Stimulated activated CD4-positive, alpha-beta T cell treated with anti-CD3 and anti-CD28 coated beads, Interleukin-1b, Interleukin-23, amount 100 ng/mL, for 24 hours (primary cell): Measurements from ENCODE around the gene SIK2.
"Not testable (repeated sequence)": the region's sequence is repeated elsewhere in the genome, so short reads cannot be mapped to it uniquely, and the experiment has no call there.

Experiments
- DNase-seq, 4 experiments: peaks; one replicate each; pipeline ENCODE4 v3.0.0-alpha.2; 2020; ENCODE audit warnings: low read depth in 4 of 4, low spot score in 1 of 4

Gene SIK2

DNA sequence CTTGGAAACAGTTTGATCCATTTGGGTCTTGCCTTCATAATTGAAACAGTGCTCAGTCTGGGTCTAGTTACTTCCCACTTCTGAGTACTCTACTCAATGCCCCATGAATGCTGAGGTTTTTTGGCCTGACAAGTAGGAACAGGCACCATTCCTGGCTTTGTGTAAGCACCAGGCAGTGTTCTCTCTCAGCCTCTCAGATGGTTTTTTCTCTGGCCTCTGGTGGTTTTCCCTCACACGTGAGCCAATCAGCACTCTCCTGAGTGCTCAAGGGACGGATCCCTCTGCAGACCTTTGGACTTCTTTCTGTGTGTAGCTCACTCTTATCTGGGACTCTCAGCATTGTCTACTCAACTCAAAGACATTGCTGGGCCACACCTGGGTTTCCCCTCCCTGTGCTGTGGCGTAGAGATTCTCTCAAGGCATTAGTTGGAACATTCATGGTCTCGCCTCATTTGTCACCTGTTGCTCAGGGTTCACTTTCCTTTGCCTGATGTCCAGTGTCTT is 21.3 kb downstream of the SIK2 start:
- DNase-seq, result no peak

DNA sequence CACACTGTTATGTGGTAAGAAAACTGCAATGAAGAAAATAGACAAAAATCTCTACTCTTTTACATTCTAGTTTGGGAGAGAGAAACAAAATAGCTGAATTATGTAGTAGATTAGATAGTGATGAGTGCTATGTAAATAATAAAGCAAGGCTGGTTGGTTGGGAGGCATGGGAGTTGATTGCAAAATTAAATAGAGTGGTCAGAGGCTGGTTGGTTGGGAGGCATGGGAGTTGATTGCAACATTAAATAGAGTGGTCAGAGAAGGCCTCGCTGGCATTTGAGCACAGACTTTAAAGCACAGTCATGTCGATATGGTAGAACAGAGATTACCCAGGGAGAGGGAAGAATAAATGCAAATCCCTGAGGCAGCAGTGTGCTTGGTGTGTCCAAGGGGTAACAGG is 22.4 kb downstream of the SIK2 start:
- DNase-seq, result no peak

DNA sequence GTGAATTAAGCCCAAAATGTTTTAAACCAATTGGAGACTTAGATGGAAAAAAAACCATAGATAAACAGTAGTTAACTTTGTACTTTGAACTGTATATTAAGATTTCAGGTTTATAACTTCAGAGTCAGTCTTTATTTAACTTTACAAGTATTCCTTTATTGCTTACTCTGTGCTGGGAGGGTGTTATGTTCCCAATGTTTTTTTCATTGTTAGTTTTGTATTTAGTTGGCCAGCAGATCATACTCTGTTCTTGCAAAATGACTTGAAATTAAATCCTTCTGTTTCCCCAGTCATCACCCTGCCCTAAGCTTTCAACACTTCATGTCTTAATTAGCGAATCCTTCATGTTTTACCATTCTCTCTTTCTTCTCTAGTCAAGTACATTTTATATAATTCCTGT is 25.3 kb downstream of the SIK2 start:
- no peak for DNase-seq

DNA sequence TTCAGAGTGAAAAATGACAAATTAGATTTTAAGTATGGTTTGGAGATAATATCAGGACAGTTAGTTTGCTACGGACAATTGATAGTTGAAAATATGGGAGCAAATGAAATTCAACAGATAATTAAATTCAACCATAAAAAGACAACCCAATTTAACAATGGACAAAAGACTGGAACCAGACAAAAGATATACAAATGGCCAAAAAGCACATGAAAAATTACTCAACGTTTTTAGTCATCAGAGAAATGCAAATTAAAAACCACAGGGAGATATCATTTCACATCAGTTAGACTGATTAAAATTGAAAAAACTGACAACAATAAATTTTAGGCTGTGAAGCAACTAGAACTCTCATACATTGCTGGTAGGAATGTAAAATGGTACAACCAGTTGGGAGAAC is 27.2 kb downstream of the SIK2 start:
- no peak for DNase-seq

DNA sequence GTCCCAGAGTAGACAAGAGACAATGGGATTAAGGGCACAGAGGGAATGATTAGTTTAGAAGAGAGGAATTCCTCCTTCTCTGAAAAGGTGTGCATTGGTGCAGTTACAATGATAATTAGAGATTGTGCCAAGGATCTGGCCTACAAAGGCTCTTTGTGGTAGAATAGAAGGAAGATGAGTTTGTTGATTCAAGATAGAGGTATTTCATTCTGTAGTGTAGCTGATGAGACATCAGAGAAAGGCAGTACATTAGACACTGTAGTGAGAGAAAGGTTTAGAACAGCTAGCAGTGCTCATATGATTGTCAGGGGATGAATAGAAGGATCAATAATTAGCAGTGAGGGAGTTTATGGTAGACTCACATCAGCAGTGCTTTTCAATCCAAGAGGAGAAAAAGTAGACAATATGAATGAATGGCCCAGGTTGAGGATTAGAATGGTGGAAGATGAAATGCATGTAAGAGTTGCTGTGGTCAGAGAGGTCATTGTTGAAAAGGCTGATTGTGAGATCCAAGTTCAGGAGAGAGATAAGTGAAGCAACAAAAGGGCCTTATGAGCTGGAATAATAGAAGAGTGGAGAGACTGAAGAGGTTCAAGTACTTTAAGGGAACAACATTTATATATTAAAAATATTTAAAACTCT is 28.9 kb downstream of the SIK2 start:
- no peak for DNase-seq

DNA sequence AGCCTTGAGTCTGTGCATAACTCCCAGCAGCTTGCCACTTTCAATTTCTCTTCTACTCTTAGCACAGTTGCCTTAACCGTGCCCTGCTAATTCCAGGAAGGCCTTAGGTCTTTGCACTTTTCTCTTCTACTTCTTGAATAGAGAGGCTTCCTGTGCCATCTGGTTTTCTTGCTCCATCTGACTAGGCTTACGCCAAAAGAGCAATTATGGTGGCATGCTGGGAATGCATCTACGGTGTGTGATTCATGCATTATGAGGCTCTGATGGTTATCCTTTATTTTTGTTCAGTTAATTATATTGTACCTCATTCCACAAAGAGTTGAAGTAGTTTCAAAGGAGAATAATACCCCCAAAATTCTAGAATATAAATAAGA is 29.4 kb downstream of the SIK2 start:
- DNase-seq, result no peak

DNA sequence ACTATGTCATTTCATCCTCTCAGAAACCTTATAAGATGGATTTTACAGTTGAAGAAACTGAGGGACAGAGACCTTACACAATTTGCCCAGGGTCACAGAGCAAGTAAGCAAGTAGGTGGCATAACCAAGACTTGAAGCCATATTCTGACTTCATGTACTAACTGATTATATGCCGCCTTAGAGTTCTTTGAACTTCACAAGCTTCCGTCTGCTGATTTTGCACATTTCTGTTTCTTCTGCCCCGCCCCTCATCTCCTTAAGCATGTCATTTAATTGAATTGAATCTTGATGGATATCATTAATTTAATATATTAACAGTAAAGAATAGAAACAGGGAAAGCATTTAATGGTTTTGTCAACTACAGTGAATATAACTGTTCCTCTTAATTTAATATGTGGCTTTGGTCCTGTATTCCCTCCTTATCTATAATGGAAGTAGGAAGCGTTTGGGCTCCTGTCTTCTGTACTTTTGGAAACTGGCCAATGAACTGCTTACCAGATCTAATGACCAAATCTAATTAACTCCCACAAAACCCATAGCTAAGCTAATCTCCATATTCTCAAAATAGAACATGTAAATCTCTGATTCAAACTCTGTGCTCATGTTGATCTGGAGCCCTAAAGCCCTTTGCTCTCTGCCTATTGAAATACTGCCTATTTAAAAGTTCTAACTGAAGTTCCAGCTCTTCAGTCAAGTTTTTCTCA is 30.4 kb downstream of the SIK2 start:
- no peak for DNase-seq

DNA sequence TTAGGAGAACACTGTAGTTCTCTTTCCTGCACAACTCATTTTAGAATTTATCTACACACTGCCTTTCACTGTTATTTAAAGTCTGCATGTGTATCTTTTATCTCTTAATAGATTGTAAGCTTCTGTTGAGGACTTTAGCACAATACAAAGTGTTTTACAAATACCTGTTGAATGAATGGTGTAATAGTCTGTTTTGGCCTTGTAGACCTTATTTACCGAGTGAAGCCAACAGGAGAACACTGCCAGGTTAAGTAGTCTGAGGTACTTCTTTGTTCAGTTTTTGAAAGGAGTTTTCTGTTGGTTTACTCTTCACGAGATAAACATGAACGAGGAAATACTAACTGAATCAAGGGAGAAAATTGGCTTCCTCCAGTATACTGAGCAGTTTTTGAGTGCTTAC is 31.0 kb downstream of the SIK2 start:
- DNase-seq, result no peak

DNA sequence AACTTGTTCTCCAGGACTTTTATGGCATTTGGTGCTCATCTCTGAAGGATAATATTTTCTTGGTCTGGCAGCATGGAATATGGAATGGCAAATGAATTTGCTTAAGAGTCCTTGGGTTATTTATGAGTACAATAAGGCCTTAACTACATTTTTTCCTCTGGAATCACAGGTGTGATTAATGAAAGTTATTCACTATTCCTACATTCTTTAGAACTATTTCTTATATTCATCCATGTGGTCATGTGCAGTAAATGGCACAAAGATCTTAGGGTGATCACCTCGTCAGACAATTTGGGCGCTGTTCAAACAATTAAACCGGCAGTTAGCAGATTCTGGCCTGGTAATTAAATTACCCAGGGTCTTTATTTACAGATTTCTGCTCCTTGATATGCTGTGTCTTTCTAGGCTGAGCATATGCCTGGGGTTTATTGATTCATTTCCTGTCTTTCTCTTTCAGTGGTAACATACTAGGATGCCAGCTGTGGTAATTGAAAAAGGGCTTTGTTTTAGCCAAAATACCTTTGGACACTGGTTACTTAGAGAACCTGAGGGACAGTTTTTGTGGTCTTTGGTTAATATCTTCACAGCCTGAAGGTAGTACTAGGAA is 31.6 kb downstream of the SIK2 start:
- no peak for DNase-seq

DNA sequence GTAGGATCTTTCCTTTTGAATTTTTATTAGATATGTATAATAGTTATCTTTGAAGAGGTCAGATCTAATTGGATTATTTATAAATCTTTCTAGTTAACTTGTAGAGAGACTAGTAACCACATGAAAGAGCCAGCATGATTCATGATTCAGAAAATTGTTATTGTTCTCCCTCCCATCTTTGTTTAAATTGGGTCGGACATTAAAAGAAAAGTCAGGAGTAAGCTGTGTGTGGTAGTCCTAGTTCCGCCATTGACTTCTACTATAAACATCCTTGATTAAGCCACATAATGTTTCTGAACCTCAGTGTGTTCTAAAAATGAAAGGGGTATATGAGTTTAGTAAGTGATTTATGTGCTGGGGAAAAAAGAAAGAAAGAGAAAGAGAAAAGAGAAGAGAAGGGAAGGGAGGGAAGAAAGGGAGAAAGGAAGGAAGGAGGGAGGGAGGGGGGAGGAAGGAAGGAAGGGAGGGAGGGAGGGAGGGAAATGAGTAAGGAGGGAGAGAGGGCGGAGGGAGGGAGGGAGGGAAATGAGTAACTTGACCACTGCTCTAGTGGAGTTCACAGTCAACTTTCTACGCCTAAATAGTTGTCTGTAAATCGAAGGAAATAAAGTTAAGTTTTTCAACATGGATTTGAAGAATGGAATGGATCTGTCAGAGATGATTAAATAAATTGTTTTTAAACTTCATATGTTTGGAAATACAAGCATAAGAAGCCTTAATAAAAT is 32.9 kb downstream of the SIK2 start:
- DNase-seq, result no peak

DNA sequence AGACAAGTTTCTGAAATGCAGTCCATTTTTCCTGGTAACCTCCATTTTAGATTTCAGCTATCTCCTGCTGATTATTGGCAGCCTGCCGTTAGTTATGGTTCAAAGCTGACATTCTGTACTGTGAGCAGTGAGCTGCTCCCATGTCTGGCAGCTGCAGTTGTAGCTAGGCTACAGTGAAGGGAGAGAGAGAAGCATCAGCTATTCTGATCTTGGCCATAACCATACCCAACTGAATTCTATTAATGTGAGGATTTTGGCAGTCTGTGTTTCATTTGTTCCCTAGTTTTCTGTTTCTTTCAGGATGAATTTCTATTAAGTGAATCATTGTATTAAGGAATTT is 33.4 kb downstream of the SIK2 start:
- DNase-seq, result no peak

DNA sequence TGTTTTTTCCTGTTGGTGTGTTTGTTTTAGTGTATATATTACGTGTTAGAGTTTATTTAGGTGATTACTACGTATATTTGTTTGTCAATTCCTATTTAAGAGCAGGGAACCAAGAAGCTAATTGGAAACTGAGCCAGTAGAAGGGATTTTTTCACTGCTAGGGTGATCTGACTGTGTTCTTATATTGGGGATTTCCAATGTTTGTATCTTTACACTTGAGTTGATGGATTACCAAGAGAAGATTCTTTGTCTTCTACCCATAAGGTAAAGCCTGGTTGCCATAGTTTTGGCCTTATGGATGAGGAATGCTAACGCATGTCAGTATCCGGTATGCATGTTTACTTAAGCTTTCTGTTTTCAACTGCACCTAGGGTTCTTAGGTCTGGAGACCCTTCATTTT is 35.6 kb downstream of the SIK2 start:
- DNase-seq, result no peak

DNA sequence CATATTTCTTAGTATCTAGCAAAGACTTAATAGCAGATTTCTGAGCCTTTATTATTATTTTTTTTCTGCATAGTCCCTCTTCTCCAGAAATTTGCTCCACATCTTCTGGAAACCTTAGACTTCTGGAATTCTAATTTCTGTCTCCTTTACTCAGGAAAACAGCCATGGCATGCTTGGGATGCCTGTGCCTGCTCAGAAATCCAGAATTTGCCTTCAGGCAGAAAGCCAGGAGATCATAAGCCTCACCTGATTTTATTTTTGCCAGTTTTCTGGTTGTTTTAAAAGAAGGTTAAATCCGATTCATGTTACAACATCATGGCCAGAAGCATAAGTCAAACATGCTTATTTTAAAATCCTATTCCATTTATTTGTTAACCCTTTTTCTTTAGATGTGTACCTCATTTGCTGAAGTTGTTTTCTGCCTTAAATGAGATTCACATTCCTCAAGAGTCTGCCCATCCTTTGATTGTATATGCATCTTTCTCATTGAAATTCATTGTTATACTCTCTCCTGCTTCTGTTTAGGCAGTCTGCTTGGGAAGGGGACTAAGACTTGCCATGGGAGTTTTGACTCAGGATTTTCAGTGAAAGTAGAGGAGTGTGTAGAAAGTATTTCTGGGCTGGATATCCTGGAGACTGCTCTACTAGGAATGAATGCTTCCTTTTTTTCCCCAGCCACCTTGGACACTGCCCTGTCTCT is 37.1 kb downstream of the SIK2 start:
- no peak for DNase-seq

DNA sequence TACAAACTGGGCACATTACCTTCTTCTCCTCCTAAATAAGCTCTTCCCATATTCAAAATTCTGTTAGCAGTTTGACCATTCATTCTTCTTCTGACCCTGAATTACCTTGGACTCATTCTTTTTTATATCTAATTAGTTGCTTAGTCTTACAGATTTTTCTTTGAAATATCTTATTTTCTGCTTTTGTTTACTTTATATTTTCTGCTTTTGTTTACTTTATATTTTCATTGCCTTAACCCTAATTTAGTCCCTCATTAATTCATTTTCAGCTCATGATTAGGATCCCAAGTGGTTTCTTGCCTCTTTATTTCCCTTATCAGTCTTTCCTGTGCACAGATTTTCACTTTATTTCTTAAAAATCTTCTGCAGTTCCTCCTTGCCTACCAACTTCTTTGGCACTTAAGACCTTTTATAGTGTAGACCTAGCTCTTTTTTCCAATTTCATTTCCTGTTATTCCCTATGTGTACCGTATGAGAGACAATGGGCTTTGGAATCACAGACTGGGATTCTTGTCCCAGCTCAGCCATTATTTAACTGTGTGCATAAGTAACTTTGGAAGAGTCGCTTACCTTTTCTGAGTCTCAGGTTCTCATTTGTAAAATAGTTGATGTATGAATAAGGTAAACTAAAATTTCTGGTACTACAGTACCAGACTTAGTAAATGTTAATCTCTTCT is 39.2 kb downstream of the SIK2 start:
- DNase-seq, result no peak

DNA sequence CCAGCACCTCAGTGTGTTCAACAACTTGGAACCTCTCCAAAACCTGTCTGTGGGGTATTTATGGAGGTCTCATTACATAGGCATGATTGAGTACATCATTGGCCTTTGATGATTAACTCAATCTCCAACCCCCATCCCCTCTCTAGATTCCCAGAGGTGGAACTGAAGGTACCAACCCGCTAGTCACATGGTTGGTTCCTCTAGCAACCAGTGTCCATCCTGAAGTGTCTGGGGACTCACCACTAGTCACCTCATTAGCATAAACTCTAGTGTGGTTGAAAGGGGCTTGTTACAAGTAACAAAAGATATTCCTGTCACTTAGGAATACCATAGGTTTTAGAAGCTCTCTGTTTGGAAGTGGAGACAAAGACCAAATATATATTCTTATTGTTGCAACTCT is 40.3 kb downstream of the SIK2 start:
- DNase-seq, result no peak

DNA sequence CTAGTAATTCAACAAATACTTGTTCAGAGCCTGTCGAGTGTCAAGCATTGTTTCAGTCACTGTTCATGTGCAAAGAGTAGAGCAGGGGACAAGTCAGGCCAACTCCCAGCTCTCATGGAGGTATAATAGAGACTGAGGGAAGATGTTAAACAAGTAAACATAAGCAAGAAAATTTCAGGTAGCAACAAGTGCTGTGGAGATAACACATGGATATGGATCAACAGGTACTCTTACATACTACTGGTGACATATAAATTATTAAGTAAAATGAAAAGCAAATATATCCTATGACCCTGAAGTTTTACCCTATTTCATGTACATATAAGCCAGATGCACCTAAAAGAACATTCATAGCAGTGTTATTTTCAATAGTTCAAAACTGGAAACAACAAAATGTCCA is 42.7 kb downstream of the SIK2 start:
- no peak for DNase-seq

DNA sequence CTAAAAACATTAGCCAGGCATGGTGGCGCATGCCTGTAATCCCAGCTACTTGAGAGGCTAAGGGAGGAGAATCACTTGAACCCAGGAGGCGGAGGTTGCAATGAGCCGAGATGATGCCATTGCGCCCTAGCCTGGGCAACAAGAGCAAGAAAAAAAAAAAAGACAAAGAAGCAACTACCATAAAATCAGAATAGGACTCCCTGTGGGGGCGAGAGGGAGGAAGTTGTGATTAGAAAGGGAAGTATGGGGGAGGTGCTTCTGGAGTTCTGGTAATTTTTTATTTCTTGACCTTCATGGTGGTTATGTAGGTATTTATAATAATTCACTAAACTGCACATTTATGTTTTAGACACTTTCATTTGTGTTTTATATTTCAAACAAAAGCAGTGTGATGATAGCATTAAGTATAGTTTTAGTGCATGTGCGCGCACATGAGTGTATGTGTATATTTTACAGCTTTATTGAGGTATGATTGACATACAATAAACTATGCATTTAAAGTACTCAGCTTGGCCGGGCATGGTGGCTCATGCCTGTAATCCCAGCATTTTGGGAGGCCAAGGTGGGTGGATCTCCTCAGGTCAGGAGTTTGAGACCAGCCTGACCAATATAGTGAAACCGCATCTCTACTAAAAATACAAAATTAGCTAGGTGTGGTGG is 43.5 kb downstream of the SIK2 start:
- no peak for DNase-seq

DNA sequence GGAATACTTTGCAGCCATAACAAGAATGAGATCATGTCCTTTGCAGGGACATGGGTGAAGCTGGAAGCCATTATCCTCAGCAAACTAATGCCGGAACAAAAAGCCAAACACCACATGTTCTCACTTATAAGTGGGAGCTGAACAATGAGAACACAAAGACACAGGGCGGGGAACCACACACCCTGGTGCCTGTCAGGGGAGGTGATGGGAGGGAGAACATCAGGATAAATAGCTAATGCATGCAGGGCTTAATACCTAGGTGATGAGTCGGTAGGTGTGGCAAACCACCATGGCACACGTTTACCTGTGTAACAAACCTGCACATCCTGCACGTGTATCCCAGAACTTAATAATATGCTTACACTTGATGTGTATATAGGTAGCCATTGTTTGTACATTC is 49.1 kb downstream of the SIK2 start:
- not testable (repeated sequence) for DNase-seq

DNA sequence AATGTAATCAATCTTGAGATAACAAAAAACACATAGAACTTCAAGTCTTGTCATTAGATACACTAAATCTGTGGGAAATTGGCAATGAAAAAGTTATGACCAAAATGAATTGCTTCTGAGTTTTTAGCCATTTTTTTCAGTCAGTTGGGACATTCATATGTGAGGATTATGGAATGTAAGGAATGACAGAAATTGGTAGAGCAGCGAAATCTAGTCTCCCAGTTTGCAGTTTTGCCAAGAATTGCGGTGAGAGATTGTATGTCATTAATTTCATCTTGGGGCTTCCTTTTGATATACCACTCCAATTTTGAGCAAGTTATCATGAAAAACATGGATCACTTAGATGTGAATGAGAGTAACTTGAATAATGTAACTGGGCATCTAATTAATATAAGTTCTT is 49.9 kb downstream of the SIK2 start:
- DNase-seq, result no peak

DNA sequence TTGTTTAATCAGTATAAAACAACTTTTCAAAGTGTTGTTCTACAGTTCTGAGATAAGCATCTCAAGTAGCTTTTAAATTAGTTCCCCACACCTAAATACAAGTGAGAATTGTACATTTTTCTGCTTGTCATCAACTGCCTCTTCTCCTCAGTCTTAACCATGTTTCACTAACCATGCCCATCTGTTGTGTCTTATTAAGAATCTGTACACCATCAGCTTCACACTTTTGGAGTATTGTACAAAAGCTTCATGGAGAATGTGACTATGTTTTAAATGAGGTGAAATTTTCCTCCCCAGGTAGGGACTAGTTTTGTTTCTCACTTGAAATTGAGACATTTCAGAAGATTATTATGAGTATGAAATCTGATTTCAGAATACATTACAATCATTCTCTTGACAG is 52.4 kb downstream of the SIK2 start:
- no peak for DNase-seq
